ENCODE measurements around the gene RUNX2.
"Not testable (repeated sequence)": the region's sequence is repeated elsewhere in the genome, so short reads cannot be mapped to it uniquely, and the experiment has no call there.

The RUNX2 gene

DNA sequence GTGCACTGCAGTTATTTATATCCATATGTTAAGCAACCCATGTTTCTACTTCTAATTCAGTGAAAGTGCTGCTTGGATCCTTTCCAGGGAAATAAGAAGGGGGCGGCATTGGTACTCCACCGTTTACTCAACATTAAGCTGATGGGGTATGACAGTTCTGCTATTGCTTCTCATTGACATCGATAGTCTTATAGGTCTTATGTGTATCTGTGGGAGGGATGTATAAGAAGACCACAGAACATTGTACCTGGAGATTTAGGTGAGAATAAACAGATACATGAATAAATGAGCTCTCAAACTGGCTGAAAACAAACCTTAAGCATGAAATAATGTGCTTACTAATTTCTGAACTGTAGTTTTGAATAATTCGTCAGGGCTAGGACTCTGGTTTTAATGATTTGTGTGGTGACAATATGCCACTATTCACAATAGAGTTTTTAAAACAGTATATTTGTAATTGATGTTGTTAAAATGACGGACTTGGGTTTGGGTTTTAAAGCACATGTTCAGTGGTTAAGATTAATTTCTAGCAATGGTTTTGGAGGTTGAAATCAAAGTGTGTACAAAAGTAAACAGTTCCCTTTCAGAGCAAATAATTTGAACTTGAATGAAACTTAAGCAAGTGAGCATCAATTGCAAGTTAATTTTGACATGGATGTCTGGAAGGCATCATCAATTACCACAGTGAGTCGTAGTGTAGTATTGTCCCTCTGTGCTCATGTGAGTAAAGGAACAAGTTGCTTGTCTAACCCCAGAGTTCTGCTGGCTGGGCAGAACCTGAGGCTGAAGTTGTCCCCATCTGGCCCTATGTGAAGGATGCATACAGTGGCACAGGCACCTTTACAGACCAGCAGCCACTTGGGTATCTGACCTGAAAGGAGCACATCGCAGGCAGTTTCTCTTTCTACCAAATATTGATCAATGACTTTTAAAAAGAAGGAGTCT is 134.3 kb downstream of the RUNX2 start:
- DNase-seq: no peak

DNA sequence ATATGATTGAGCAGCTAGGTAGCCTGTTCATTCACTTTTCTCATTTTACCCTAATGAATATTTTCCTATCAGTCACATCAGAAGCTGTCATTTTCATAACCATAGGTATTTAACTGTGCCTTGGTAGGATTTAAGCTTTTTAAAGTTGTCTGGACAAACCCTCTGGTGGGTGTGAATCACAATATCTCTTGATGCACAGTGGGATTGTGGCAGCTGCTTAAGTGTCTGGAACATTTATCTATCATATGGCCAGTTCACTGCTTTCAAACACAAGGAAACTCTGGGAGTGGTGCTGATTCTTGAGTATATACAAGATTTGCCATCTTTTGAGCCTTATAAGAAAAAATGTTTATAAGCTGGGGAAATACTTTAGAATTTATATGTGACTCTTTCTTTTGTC is 136.6 kb downstream of the RUNX2 start:
- DNase-seq: no peak

- DNase-seq: no peak
These were observed 138.6 kb downstream of the RUNX2 start for GRCh38 chr6:45466686-45467085.

- DNase-seq: not testable (repeated sequence)
These were observed 139.3 kb downstream of the RUNX2 start for GRCh38 chr6:45467417-45467816.

DNA sequence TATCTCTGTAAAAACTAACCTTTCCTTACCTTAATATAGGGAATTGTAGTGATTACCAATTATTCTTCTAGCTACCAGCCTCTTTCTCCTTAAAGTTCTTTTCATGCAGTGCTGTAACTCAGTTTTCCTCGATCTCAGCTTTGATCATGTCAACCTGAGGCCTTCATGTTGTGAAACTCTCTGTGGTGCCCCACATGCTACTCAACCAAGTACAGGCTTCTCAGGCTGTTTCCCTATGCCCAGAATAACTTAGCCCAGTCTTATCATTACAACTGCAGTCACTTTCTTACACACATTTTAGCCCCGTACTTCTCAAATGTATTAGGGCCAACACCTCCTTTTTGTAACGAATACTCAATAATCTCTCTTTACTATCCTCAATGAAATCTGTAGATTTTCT is 139.7 kb downstream of the RUNX2 start:
- no peak for DNase-seq

- no peak for DNase-seq
These were observed 141.5 kb downstream of the RUNX2 start for GRCh38 chr6:45469663-45470062.

DNA sequence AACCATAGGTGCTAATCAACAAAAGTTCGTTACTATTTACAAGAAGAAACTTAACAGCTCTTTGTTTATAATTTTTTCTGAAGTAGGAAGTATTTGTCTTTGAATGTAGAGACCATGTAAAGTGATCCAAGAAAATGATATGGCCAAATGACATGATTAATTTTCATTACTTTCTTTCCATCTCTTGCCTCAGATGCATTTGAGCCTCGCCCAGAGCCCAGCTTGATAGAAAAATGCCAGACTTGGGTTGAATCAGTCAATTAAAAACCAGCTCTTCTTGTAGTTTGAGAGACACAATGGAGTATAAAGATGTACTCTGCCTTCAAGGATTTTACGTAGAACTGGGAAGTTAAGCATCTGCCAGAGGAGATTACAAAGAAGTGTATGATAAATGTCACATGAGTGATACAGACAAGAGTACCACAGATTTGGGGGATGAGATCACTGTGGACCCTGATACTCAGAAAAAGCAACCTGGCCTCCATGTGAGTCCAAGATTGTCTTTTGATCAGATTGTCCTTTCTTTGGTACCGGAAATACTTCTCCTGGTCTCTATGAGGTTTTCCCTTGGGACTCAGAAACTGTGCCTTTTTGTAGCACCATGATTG is 142.1 kb downstream of the RUNX2 start:
- no peak for DNase-seq

GRCh38 chr6:45472382-45472781 is 144.3 kb downstream of the RUNX2 start:
- DNase-seq: no peak

DNA sequence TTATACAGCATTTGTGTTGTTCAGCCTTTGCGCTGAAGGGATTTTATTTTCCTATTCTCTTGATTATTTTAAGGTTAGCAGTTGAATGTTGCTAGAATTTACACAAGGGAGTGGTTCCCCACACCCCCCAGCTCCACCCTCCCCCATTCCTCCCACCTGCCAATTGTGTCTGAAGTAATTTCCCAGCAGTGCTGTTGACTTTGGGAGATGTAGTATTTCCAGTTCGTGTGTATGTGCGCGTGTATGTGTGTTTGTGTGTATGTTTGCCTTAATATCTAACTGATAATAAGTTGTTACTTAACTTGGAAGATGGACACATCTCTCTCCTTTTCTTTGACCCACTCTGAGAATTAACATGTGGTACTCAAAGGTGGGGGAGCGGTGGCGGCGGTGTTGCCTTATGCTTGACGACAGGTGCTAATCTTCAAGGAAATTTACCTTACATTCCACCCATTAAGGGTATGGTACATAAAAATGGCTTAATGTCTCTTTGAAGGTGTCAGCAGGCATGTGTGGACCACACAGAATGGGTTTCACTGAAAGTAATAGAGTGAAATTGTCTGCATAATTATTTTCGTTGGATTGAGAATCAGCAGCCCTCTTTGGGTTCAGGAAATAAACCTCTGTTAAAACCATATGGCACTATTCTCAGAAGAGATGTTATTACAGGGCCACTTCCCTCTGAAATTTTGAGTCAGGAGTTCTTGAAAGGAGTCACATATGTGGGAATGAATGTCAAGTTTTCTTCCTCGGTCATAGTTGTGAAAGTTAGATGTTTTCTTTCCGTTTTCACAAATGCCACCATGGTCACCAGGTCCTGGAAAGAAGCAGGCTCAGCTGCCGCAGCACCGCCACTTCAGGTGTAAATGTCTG is 145.2 kb downstream of the RUNX2 start:
- DNase-seq: no peak

DNA sequence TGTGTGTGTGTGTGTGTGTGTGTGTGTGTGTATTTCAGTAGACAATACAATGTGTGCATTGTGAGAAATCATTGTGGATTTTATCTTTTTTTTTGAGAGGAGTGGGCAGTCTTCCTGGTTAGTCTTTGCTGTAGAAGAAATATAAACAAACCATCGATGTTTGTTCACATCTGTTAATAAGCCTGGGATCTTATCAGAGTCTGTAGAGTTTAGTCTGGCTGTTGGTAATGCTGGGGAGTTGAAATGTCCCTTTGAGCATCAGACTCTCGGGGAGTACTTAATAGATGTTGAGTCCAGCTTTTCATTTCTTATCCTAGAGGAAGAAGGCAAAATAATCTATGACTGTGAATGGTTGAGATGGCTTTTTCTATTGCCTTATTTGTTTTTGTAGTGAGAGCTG is 146.2 kb downstream of the RUNX2 start:
- DNase-seq: no peak

DNA sequence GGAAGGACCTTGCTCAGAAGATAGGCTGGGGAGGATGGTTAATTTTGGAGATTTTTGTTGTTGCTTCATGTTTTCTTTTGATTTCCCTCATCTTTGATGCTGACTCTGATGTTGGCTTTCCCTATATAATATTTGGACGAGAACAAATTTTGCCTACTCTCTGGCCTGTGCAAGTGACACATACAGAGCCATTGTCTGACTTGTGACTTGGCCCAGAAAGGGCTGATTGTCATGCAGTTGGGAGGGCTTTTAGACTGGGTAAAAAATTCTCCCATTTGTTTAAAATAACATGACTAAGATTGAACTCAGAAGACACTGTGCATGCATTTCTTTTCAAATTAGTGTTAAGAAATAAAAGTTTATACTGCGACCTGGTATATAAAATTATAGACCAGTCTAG is 148.2 kb downstream of the RUNX2 start:
- DNase-seq: no peak

DNA sequence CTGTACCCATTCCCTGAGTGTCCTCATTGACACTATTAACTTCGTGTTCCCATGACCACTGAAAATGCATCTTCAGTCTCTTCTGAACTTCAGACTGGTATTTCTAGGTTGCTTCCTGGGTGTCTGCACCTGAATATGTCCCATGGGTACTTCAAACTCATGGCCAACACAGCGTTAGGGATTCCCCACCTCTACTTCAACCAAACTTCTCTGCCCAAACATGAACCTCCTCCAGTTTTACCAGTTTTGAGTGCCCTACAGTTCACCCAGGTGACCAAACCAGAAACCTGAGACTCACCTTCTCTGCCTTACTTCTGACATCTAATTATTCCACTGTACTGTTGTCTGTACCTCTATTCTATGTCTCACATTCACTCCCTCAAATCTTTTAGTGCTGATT is 149.1 kb downstream of the RUNX2 start:
- DNase-seq: no peak

DNA sequence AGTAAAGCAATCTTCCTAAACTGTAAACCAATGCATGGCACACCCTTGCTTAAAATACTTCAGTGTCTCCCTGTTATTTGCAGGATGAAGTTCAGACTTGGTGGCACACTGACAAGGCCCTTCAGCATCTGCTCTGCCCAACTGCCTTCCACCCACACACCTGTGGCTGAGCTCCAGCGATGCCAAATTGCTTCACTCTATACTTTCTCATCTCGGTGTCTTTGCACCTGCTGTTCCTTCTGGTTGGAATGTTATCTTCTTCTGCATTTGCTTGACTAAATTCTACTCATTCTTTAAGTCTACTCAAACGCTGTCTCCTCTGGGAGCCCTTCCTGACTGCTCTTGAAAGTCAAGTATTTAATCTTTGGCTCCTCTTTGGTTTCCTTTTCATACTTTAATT is 149.7 kb downstream of the RUNX2 start:
- DNase-seq: no peak

DNA sequence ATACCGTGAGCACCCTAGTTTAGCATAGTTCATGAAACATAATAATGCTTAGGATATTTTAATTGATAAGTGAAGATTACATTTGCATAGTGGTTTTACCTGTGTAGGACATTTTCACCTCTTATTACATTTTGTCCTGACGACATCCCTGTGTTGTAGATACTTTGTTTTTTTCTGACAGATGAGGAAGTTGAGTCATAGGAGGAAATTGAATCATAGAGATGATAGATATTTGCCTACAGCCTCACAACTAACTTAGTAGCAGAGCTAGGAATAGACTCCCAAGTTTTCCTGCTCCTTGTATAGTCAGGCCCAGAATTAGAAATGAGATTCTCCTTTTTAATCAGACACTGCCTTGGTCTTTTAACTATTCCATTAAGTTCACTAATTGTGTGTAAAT is 150.1 kb downstream of the RUNX2 start:
- DNase-seq: no peak

DNA sequence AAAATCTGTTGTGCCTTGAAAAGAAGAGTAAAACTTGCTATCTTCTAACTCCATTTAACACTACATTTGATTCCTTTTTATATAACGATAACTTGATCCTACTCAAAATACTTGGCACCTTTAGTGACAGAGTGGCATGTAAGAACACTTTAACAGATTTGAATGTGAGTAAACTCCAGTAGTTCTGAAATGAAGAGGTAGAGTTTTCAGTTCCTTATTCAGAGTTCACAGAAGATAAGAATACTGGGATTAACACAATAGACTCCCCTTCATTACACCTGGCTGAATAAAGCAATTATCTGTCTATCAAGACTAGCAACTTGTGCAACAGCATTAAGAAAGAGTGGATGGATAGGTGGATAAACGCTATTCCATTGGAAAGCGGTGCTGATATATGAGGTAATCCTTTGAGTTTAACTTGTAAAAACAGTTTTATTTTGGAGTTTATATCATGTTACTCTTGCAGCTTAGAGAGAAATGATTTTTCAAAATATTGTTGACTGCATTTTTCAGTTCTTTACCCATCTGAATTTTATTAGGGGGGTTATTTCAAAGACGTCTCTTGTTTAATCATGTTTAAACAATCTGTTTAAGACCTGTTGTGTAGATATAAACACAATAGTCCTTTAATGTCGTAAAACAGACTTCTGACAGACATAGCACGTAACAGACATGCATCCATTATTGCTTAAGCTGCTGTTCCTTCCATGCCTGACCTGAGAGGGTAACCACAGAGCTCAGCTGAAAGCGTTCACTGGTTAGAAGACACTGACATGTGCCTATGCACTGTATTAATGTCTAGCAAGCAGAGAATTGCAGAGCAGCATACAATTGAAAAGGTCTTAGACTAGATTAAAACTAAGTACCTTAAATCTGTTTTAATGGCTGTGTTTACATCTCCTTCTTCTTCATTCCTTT is 152.0 kb downstream of the RUNX2 start:
- no peak for DNase-seq

GRCh38 chr6:45480752-45481415 is 152.8 kb downstream of the RUNX2 start:
- DNase-seq: no peak

GRCh38 chr6:45483021-45483420 is 154.9 kb downstream of the RUNX2 start:
- DNase-seq: no peak

DNA sequence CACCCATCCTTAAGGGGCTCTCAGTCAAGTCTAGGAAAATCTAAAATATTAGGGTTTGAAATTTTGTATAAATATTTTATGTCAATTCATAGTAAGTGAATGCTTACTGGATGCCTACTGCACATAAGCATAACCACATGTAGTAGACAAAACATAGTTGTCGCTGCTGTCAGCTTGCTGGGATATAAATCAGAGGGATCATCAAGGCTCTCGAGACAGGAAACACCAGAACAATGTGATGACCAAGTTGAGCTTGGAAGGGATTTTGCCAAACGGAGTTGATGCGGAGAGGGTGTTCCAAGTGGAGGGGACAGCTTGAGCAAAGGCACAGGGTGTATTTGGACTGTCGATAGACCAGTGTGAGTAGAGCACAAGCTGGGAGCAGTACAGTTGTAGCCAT is 155.4 kb downstream of the RUNX2 start:
- DNase-seq: no peak

DNA sequence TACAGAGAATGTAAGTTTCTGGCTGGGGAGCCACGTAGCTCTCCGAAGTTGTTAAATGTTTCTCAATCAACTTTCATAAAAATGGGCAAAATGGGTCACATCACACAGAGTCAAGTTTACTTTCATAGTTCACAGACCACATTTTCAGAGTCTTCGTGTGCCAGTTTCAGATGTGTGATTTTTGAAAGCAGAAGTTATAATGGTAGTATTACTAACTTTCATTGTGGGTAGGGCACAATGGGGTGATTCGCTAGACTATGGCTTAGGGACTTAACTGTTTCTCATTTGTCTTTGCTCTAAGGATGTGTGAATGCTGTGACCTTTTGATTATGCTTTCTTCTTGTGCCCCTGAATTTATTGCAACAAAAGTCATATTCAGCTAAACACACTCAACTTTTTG is 158.6 kb downstream of the RUNX2 start:
- DNase-seq: no peak

DNA sequence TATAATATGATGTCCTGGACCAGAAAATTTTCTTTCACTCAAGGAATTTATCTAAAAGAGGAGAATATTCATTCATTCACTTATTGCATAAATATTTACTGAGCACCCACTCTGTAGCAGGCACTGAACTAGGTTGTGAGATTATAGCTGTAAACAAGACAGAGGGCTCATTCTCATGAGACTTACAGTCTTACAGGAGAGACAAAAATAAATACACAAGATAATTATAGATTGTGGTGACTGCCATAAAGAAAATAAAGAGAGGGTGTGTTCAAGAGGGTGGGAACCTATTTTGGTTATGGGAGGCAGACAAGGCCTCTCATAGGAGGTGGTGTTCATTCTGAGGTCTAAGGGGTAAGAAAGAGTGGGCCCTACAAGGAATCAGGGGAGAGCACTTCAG is 159.5 kb downstream of the RUNX2 start:
- DNase-seq: no peak

GRCh38 chr6:45488269-45488668 is 160.1 kb downstream of the RUNX2 start:
- DNase-seq: no peak

DNA sequence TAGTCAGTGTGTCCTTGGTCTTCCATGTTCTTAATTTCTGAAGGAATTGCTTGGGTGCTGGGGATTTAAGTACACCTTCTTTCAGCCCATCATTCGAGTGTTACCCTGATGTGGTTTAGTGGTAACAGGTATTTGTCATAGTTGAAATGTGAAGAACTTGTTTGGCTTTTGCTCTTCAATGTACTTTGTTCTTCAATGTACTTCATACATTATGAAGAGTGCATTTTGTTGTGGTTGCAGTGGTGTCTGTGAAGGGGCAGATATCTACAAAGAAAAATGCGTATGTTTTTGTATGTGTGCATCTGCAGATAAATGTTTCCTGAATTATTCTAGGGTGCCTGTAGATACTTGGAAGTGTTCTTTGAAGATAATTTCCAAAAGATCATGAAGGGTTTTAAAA is 160.8 kb downstream of the RUNX2 start:
- DNase-seq: no peak
